GM18517 (cell line): ENCODE data around the gene GAL3ST1.

Experiments used
- ATAC-seq: cut with Tn5 transposase; IDR thresholded peaks from one replicate; pipeline ENCODE4 v1.9.1; 2021; ENCODE audit warnings: mild to moderate bottlenecking, moderate library complexity; ENCODE audit not compliant: unreplicated experiment

The GAL3ST1 gene

DNA sequence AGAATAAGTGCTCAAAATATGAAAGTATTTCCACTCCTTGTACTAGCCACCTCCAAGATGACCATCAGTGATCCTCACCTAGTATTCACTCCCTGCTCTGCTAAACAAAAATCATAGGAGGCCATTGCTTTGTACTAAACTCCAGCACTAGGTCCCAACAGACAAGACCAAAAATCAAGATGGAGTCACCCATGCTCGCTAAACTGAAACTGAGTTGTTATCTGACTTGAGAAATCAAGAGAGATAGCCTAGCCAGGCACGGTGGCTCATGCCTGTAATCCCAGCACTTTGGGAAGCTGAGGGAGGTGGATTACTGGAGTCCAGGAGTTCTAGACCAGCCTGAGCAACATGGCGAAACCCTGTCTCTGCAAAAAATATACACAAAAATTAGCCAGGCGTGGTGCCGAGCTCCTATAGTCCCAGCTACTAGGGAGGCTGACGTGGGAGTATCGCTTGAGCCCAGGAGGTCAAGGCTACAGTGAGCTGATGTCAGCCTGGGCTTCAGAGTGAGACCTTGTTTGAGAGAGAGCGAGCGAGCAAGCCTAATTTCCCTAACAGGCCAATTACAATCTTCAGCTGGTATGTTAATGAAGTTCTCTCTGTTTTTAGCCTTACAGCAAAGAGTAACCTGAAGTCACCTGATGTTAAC is 37.3 kb downstream of the GAL3ST1 start:
- ATAC-seq: no peak

- no peak for ATAC-seq
Measured at GRCh38 chr22:30535182-30535581, 39.3 kb downstream of the GAL3ST1 start.

GRCh38 chr22:30531651-30532608 is 42.5 kb downstream of the GAL3ST1 start:
- no peak for ATAC-seq

DNA sequence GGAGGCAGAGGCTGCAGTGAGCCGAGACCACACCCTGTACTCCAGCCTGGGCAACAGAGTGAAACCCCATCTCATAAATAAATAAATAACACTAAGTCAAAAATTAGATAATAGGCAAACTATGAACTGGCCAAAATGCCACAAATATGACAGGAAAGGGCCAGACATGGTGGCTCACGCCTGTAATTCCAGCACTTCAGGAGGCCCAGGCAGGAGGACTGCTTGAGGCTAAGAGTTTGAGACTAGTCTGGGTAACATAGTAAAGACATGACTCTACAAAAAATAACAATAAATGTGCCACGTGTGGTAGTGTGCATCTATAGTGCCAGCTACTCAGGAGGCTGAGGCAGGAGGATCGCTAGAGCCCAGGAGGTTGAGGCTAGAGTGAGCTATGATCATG is 47.8 kb downstream of the GAL3ST1 start:
- ATAC-seq: no peak

GRCh38 chr22:30523646-30524489 is 50.6 kb downstream of the GAL3ST1 start:
- no peak for ATAC-seq

DNA sequence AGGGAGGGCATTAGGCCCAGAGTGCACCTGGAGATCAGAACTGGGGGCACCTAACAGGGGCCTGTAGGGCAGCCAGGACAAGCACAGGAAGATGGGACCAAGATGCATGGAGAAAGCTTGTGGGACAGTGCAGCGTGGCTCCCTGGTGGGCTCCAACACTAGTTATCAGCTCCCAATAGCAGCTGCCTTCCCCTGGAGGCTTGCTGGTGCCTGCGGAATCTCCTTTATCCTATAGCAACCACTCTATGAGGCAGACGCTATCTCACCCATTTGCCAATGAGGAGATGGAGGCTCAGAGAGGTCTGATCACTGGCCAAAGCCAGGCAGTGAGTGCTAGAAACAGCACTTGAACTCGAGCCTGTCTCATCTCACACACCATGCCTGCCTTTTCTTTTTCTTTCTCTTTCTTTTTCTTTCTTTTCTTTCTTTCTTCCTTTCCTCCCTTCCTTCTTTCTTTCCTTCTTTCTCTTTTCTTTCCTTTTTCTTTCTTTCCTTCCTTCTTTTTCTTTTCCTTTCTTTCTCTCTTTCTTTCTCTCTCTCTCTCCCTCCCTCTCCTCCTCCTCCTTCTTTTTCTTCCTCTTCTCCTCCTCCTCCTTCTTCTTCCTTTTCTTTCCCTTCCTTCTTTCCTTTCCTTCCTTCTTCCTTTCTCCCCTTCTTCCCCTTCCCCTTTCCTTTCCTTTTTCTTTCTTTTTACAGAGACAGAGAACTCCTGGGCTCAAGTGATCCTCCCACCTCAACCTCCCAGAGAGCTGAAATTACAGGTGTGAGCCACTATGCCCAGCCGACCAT is 52.9 kb downstream of the GAL3ST1 start:
- ATAC-seq: no peak

DNA sequence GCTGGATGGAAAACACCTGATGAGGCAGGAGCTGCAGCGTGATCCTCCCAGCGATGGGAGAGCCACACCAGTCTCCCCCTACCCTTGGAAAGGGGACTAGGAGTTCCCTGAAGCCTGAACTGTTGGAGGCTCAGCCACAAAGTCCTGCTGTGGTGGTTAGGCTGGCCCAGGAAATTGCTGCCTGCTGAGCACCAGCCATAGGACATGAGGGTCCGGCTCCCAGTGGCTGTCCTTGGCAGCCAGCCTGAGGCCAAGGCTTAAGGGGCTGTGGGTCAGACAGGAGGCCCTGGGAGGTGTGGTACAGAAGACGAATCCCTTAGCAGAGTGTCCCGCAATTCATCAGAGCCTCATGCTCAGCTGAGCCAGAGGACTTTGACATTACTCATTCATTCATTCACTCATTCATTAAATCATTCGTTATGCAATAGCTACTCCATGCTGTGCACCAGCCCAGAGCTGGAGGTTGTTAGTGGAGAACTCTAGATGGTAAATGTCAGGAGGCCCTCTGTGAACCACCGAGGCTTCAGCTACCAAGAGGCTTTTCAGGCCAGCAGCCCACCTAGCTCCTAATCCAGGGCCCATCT is 54.5 kb downstream of the GAL3ST1 start:
- no peak for ATAC-seq

DNA sequence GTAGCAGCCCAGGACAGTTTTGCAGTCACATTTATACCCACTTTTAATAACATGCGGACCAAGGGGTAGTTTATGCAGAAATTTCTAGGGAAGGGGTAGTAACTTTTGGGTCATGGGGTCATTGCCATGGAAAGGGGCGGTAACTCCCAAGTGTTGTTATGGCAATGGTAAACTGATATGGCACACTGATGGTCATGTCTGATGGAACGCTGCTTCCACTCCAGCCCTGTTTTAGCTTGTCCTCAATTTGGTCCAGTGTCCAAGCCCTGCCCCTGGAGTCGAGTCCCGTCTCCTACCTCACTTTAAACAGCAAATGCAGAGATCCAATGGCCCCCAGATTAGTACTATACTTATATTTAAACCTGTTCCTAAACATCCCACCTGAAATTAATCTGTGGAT is 57.7 kb downstream of the GAL3ST1 start:
- no peak for ATAC-seq

GRCh38 chr22:30516273-30516672 is 58.2 kb downstream of the GAL3ST1 start:
- no peak for ATAC-seq

- ATAC-seq: no peak
Measured at GRCh38 chr22:30514252-30514651, 60.2 kb downstream of the GAL3ST1 start.

- ATAC-seq: no peak
Measured at GRCh38 chr22:30513462-30513861, 61.0 kb downstream of the GAL3ST1 start.

GRCh38 chr22:30511911-30512310 is 62.6 kb downstream of the GAL3ST1 start:
- no peak for ATAC-seq

GRCh38 chr22:30511109-30511508 is 63.4 kb downstream of the GAL3ST1 start:
- no peak for ATAC-seq

- ATAC-seq: no peak
Measured at GRCh38 chr22:30508216-30508615, 66.2 kb downstream of the GAL3ST1 start.

DNA sequence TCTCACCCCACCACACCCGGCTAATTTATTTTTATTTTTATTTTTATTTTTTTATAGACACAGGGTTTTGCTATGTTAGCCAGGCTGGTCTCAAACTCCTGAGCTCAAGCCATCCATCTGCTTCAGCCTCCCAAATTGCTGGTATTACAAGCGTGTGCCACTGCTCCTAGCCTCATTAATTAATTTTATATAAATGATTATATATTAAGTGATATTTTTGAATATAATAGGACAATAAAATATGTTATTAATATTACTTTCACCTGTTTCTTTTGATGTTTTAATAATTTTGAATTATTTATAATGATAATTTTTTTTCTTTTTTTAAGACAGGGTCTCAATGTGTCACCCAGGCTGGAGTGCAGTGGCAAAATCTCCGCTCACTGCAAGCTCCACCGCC is 66.8 kb downstream of the GAL3ST1 start:
- ATAC-seq: no peak

DNA sequence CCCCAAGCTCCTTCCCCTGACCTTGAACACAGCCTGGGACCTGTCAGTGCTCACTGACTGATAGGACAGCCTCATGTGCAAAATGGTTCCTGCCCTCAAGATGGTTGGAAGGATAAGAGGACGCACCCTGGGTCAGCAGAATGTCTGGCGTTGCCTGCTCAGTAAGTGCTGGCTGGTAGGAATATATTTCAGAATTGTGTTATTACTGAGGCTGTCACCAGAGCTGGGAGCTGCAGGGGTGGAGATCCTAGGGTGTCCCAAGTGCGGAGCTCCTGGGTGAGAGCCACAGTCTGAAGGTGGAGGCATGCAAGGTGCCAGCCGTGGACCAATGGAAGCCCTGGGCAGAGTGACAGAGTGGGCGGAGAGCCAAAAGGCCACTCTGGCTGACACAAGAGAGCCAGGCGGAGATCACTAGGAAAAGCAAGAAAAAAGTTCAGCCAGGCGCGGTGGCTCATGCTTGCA is 67.9 kb downstream of the GAL3ST1 start:
- no peak for ATAC-seq
